HepG2 (cell line): ENCODE results near the gene FNDC3B. TPM values are rescaled to one million over a fixed set of nuclear protein-coding genes. Genes with fewer than 3 reads are reported as not detected.

Experiments
- ARNTL ChIP-seq: sonication (generic); formaldehyde crosslinking; IDR thresholded peaks from 2 replicates; pipeline ENCODE4 v1.4.0; 2020; ENCODE audit warnings: mild to moderate bottlenecking, missing genetic modification reagents
- MED13 ChIP-seq: sonication (generic); formaldehyde crosslinking; IDR thresholded peaks from 2 replicates; pipeline ENCODE4 v1.5.0; 2020; ENCODE audit warnings: missing genetic modification reagents
- RBFOX2 ChIP-seq: fragments of 200-400 bp; formaldehyde crosslinking; IDR thresholded peaks from 2 replicates; pipeline ENCODE4 v1.6.1; 2017; ENCODE audit warnings: low read depth, mild to moderate bottlenecking, low read length
- SMARCE1 ChIP-seq: fragments of 450-650 bp; IDR thresholded peaks from 2 replicates; pipeline ENCODE4 v1.6.1; 2017; ENCODE audit warnings: borderline replicate concordance
- TCF12 ChIP-seq, 2 experiments: fragments of 450-650 bp in 1 of 2; sonication (generic) in 1 of 2; formaldehyde crosslinking in 1 of 2; IDR thresholded peaks; 2 replicates each; pipeline versions ENCODE4 v1.6.1 to v1.8.0; 2017 to 2022; ENCODE audit warnings: antibody characterized with exemption in 1 of 2, mild to moderate bottlenecking in 1 of 2, missing genetic modification reagents in 1 of 2, moderate library complexity in 1 of 2
- ZMYM4 ChIP-seq: sonication (generic); formaldehyde crosslinking; IDR thresholded peaks from 2 replicates; pipeline ENCODE4 v1.8.1; 2023; ENCODE audit warnings: mild to moderate bottlenecking, missing genetic modification reagents
- ZNF101 ChIP-seq: sonication (generic); formaldehyde crosslinking; IDR thresholded peaks from 2 replicates; pipeline ENCODE4 v1.4.0; 2020; ENCODE audit warnings: mild to moderate bottlenecking, low read depth, missing genetic modification reagents, borderline replicate concordance
- polyA plus RNA-seq, 8 experiments: library from polyadenylated mRNA; depleted of rRNA in 3 of 8; stranded (reverse) in 7 of 8; unstranded in 1 of 8; fragments of >200 nt; fragmentation: Illumina TruSeq in 4 of 8; extraction: Trizol in 4 of 8; gene quantifications; 2 replicates each; pipeline versions ENCODE4 v1.2.1 to v1.2.3, GENCODE V29; 2011 to 2016; ENCODE audit warnings: low read depth in 4 of 8, missing spikeins in 1 of 8, mixed read lengths in 1 of 8; ENCODE audit not compliant: insufficient read depth in 1 of 8
- total RNA-seq, 5 experiments: library from RNA; depleted of rRNA; stranded (reverse); fragments of >200 nt; fragmentation: Illumina TruSeq; extraction: Trizol; gene quantifications; 2 replicates each; pipeline ENCODE4 v1.2.3, GENCODE V29; 2016; ENCODE audit warnings: low read depth in 1 of 5
- TF ChIP-seq, protein P1 (sequence below): sonication (generic); formaldehyde crosslinking; IDR thresholded peaks from 2 replicates; pipeline ENCODE4 v1.4.0; 2020; ENCODE audit warnings: missing genetic modification reagents
- TF ChIP-seq, protein P2 (sequence below): sonication (generic); formaldehyde crosslinking; IDR thresholded peaks from 2 replicates; pipeline ENCODE4 v1.4.0; 2020; ENCODE audit warnings: missing genetic modification reagents, borderline replicate concordance
- TF ChIP-seq, protein P3 (sequence below): sonication (generic); formaldehyde crosslinking; IDR thresholded peaks from 2 replicates; pipeline ENCODE4 v1.5.1; 2020; ENCODE audit warnings: missing genetic modification reagents, mild to moderate bottlenecking, borderline replicate concordance
- TF ChIP-seq, protein P4 (sequence below): sonication (generic); formaldehyde crosslinking; IDR thresholded peaks from 2 replicates; pipeline ENCODE4 v1.8.1; 2023; ENCODE audit warnings: mild to moderate bottlenecking, missing genetic modification reagents
- TF ChIP-seq, protein P5 (sequence below): sonication (generic); formaldehyde crosslinking; IDR thresholded peaks from 2 replicates; pipeline ENCODE4 v1.4.0; 2020; ENCODE audit warnings: missing genetic modification reagents

Gene FNDC3B
- total and polyA plus RNA-seq, 2 of the 13 experiments (the other 11 are each of a cell fraction or from before 2014, with no cell fraction given): 74.8 to 103 TPM

DNA sequence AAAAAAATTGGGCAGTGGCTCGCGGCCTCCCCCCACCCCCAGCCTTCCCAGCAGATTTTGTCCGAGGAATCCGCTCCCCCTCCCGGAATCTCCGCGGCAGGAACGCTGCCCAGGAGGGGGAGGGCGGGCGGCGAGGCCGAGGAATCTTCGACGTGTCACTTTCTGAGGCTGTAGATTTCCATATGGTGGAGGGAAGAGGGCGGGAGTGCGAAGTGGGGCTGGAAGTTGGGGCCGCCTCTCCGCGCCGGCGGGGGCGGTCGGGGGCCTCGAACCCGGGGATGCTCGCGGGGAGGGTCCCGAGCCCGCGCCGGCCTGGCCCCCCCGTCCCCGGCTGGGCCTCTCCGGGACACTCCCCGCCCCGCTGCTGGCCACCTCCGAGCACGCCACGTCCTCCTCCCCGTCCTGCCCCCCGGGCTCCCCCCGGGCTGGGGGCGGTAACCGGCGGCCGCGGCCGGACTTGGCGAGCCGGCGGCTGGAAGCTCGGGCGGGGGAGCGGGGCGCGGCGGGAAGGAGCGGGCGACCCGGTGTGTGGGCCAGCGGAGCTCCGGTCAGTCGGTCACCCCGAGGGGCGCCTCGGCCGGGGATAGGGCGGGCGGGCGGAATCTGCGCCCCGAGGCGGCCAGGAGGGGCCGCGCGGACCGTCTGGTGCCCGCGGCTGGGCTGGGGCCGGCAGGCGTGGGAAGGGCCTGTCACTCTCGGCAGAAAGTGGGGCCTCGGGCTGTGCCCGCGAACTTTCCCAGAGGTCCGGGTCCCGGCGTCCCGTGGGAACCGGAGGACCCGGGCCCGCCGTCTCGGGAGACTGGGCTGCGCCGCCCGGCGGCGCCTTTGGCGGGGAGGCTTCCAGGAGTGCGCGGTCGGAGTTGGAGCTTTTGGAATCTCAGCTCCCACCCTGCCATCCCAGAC, 951 bp downstream of the FNDC3B start (continued):
- TF ChIP-seq, protein P1, sequence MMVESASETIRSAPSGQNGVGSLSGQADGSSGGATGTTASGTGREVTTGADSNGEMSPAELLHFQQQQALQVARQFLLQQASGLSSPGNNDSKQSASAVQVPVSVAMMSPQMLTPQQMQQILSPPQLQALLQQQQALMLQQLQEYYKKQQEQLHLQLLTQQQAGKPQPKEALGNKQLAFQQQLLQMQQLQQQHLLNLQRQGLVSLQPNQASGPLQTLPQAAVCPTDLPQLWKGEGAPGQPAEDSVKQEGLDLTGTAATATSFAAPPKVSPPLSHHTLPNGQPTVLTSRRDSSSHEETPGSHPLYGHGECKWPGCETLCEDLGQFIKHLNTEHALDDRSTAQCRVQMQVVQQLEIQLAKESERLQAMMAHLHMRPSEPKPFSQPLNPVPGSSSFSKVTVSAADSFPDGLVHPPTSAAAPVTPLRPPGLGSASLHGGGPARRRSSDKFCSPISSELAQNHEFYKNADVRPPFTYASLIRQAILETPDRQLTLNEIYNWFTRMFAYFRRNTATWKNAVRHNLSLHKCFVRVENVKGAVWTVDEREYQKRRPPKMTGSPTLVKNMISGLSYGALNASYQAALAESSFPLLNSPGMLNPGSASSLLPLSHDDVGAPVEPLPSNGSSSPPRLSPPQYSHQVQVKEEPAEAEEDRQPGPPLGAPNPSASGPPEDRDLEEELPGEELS (CRISPR knock-in tag): 0 out of 2 replicates have a peak, but pooled peaks have one; percentile 1
- TF ChIP-seq, protein P2, sequence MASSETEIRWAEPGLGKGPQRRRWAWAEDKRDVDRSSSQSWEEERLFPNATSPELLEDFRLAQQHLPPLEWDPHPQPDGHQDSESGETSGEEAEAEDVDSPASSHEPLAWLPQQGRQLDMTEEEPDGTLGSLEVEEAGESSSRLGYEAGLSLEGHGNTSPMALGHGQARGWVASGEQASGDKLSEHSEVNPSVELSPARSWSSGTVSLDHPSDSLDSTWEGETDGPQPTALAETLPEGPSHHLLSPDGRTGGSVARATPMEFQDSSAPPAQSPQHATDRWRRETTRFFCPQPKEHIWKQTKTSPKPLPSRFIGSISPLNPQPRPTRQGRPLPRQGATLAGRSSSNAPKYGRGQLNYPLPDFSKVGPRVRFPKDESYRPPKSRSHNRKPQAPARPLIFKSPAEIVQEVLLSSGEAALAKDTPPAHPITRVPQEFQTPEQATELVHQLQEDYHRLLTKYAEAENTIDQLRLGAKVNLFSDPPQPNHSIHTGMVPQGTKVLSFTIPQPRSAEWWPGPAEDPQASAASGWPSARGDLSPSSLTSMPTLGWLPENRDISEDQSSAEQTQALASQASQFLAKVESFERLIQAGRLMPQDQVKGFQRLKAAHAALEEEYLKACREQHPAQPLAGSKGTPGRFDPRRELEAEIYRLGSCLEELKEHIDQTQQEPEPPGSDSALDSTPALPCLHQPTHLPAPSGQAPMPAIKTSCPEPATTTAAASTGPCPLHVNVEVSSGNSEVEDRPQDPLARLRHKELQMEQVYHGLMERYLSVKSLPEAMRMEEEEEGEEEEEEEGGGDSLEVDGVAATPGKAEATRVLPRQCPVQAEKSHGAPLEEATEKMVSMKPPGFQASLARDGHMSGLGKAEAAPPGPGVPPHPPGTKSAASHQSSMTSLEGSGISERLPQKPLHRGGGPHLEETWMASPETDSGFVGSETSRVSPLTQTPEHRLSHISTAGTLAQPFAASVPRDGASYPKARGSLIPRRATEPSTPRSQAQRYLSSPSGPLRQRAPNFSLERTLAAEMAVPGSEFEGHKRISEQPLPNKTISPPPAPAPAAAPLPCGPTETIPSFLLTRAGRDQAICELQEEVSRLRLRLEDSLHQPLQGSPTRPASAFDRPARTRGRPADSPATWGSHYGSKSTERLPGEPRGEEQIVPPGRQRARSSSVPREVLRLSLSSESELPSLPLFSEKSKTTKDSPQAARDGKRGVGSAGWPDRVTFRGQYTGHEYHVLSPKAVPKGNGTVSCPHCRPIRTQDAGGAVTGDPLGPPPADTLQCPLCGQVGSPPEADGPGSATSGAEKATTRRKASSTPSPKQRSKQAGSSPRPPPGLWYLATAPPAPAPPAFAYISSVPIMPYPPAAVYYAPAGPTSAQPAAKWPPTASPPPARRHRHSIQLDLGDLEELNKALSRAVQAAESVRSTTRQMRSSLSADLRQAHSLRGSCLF (CRISPR knock-in tag): no peak
- no peak for TF ChIP-seq SMARCE1
- TF ChIP-seq ARNTL (CRISPR knock-in tag): no peak; the same call in 1 of the 2 replicates
- TF ChIP-seq RBFOX2: peak; percentile 94
- TF ChIP-seq, protein P3, sequence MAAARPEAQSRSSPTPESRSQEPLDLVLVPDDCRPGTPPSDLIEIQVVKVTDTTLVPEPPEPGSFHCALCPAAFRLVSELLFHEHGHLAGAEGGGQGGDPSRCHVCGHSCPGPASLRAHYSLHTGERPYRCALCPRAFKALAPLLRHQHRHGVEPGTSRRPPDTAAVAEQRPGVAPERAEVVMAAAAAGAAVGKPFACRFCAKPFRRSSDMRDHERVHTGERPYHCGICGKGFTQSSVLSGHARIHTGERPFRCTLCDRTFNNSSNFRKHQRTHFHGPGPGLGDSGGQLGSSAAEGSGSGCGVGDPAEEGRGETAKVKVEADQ: peak; percentile 79; the same call in 1 of the 2 replicates
- TF ChIP-seq ZMYM4: peak; percentile 51; the same call in 1 of the 2 replicates
- TF ChIP-seq, protein P4, sequence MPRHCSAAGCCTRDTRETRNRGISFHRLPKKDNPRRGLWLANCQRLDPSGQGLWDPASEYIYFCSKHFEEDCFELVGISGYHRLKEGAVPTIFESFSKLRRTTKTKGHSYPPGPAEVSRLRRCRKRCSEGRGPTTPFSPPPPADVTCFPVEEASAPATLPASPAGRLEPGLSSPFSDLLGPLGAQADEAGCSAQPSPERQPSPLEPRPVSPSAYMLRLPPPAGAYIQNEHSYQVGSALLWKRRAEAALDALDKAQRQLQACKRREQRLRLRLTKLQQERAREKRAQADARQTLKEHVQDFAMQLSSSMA (CRISPR knock-in tag): no peak
- TF ChIP-seq TCF12 (IDR thresholded peaks at IDR 0.05): no peak
- peak; percentile 25; the same call in 1 of the 2 replicates for TF ChIP-seq TCF12 (CRISPR knock-in tag; IDR thresholded peaks at IDR 0.05)
- 0 out of 2 replicates have a peak, but pooled peaks have one; percentile 5 for TF ChIP-seq MED13 (CRISPR knock-in tag)
- TF ChIP-seq ZNF101: 0 out of 2 replicates have a peak, but pooled peaks have one; percentile 31
- TF ChIP-seq, protein P5, sequence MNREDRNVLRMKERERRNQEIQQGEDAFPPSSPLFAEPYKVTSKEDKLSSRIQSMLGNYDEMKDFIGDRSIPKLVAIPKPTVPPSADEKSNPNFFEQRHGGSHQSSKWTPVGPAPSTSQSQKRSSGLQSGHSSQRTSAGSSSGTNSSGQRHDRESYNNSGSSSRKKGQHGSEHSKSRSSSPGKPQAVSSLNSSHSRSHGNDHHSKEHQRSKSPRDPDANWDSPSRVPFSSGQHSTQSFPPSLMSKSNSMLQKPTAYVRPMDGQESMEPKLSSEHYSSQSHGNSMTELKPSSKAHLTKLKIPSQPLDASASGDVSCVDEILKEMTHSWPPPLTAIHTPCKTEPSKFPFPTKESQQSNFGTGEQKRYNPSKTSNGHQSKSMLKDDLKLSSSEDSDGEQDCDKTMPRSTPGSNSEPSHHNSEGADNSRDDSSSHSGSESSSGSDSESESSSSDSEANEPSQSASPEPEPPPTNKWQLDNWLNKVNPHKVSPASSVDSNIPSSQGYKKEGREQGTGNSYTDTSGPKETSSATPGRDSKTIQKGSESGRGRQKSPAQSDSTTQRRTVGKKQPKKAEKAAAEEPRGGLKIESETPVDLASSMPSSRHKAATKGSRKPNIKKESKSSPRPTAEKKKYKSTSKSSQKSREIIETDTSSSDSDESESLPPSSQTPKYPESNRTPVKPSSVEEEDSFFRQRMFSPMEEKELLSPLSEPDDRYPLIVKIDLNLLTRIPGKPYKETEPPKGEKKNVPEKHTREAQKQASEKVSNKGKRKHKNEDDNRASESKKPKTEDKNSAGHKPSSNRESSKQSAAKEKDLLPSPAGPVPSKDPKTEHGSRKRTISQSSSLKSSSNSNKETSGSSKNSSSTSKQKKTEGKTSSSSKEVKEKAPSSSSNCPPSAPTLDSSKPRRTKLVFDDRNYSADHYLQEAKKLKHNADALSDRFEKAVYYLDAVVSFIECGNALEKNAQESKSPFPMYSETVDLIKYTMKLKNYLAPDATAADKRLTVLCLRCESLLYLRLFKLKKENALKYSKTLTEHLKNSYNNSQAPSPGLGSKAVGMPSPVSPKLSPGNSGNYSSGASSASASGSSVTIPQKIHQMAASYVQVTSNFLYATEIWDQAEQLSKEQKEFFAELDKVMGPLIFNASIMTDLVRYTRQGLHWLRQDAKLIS (CRISPR knock-in tag): peak; percentile 95; the same call in 1 of the 2 replicates
